ENCODE measurements around the gene TMEM81. TPM values are rescaled to one million over a fixed set of nuclear protein-coding genes. Genes with fewer than 3 reads are reported as not detected.

TMEM81 gene
- total and polyA plus RNA-seq, 10 donors = 2.4 to 5.4 (median 3.4) TPM

GRCh38 chr1:205062319-205062718 lies 21.9 kb downstream of the TMEM81 start:
- H3K9me3 ChIP-seq = no peaks in the 10 kb centered on the region
- intact Hi-C loops (cut with DNase I; ENCODE audit: low total_unique reads) = loop anchor here (5.0 kb wide), 1 partner anchor 75 kb away; no protein-coding TSS in a partner anchor
- H3K27ac ChIP-seq = no peak overlapping the region
- H3K36me3 ChIP-seq = no peaks in the 10 kb centered on the region
- 90 to 96% (median 95%) methylated on average over 8 of the region's 8 CpGs for WGBS, 5 donors
- H3K4me1 ChIP-seq = peaks cover 0 to 9% (median 6%) of the 10 kb centered on the region in 6 donors
- TF ChIP-seq CTCF (IDR thresholded peaks at IDR 0.05 in 8 of 11, conservative IDR thresholded peaks at IDR 0.05 in 3 of 11) (no peak), POLR2AphosphoS5 (IDR thresholded peaks at IDR 0.05) (no peak)
- DNase-seq = peak; percentile 51
- H3K27me3 ChIP-seq (replicated peaks in 1 of 7) = no peaks in the 10 kb centered on the region
- H3K4me3 ChIP-seq = no peak overlapping the region

- DNase-seq = peak; percentile 84
- intact Hi-C loops (cut with DNase I; ENCODE audit: low total_unique reads) = loop anchor here (5.0 kb wide), 1 partner anchor 74 kb away; no protein-coding TSS in a partner anchor
- no peak overlapping the region for H3K27ac ChIP-seq
- no peak overlapping the region for H3K4me3 ChIP-seq
- no peaks in the 10 kb centered on the region for H3K9me3 ChIP-seq
- 38 to 48% (median 40%) methylated on average over 10 to 13 of the region's 13 CpGs for WGBS, 5 donors
- H3K4me1 ChIP-seq = peaks cover 0 to 9% (median 6%) of the 10 kb centered on the region in 6 donors
- no peaks in the 10 kb centered on the region for H3K36me3 ChIP-seq
- H3K27me3 ChIP-seq (replicated peaks in 1 of 7) = no peaks in the 10 kb centered on the region
- no peak for TF ChIP-seq POLR2AphosphoS5 (IDR thresholded peaks at IDR 0.05)
- peak; percentile 47 to 88 (median 77) for TF ChIP-seq CTCF (IDR thresholded peaks at IDR 0.05 in 8 of 11, conservative IDR thresholded peaks at IDR 0.05 in 3 of 11)
These were observed 22.6 kb downstream of the TMEM81 start for GRCh38 chr1:205061665-205062069.

GRCh38 chr1:205061227-205061626 lies 23.0 kb downstream of the TMEM81 start:
- no peaks in the 10 kb centered on the region for H3K27me3 ChIP-seq (replicated peaks in 1 of 7)
- H3K4me1 ChIP-seq = peaks cover 0 to 9% (median 6%) of the 10 kb centered on the region in 6 donors
- intact Hi-C loops (cut with DNase I; ENCODE audit: low total_unique reads) = loop anchor here (5.0 kb wide), 1 partner anchor 74 kb away; no protein-coding TSS in a partner anchor
- peak; percentile 56 for DNase-seq
- H3K27ac ChIP-seq = no peak overlapping the region
- H3K4me3 ChIP-seq = no peak overlapping the region
- no peaks in the 10 kb centered on the region for H3K9me3 ChIP-seq
- H3K36me3 ChIP-seq = no peaks in the 10 kb centered on the region
- 77 to 89% (median 82%) methylated on average over 6 to 14 of the region's 14 CpGs for WGBS, 5 donors
- TF ChIP-seq POLR2A (IDR thresholded peaks at IDR 0.05) (no peak), CTCF (IDR thresholded peaks at IDR 0.05 in 8 of 11, conservative IDR thresholded peaks at IDR 0.05 in 3 of 11) (no peak), POLR2AphosphoS5 (IDR thresholded peaks at IDR 0.05) (no peak)

GRCh38 chr1:205060746-205061145 lies 23.5 kb downstream of the TMEM81 start:
- H3K9me3 ChIP-seq = no peaks in the 10 kb centered on the region
- peaks cover 0 to 9% (median 6%) of the 10 kb centered on the region in 6 donors for H3K4me1 ChIP-seq
- no peak for TF ChIP-seq POLR2AphosphoS5 (IDR thresholded peaks at IDR 0.05)
- no peak for TF ChIP-seq CTCF (IDR thresholded peaks at IDR 0.05 in 8 of 11, conservative IDR thresholded peaks at IDR 0.05 in 3 of 11)
- no peak for TF ChIP-seq POLR2A (IDR thresholded peaks at IDR 0.05)
- no peaks in the 10 kb centered on the region for H3K36me3 ChIP-seq
- DNase-seq = peak; percentile 59
- H3K4me3 ChIP-seq = no peak overlapping the region
- WGBS, 5 donors = 78 to 97% (median 95%) methylated on average over 10 of the region's 10 CpGs
- intact Hi-C loops (cut with DNase I; ENCODE audit: low total_unique reads) = loop anchor here (5.0 kb wide), 1 partner anchor 73 kb away; no protein-coding TSS in a partner anchor
- H3K27ac ChIP-seq = no peak overlapping the region
- H3K27me3 ChIP-seq (replicated peaks in 1 of 7) = no peaks in the 10 kb centered on the region

Measured in spleen (tissue), 11 donors.